T-cell (primary cell): Measurements from ENCODE around the gene CD1D. TPM values are rescaled to one million over a fixed set of nuclear protein-coding genes. Genes with fewer than 3 reads are reported as not detected.

Experiments used
- ATAC-seq, 4 experiments: fragments of 200-7000 bp in 3 of 4; fragments of 150-1000 bp in 1 of 4; cut with Tn5 transposase; replicated peaks in 1 of 4; 1 replicate in 3 of 4; 2 replicates in 1 of 4; pipeline ENCODE4 v1.10.0; 2021; ENCODE audit warnings: moderate library complexity in 3 of 4, mild to moderate bottlenecking in 2 of 4, moderate number of reproducible peaks in 1 of 4
- CTCF ChIA-PET, 2 donors: fragments of 300-600 bp; sonication (Branson Sonifier 250); formaldehyde crosslinking; loops; one replicate each; lab custom pipeline; 2022; ENCODE audit warnings: antibody characterized with exemption in 2 of 2; lab: Charles Lee
- POLR2A ChIA-PET, 2 donors: fragments of 300-600 bp; sonication (Branson Sonifier 250); formaldehyde crosslinking; loops; one replicate each; lab custom pipeline; 2022; ENCODE audit warnings: antibody characterized with exemption in 2 of 2; lab: Charles Lee
- DNase-seq, 35 experiments: peaks; one replicate each; pipeline versions ENCODE4 v3.0.0 to v3.0.0-alpha.2; 2013 to 2023
- H3K27ac ChIP-seq: one replicate; pipeline ENCODE4 v1.5.1; 2013; ENCODE audit warnings: low read length
- H3K27me3 ChIP-seq, 2 experiments: replicated peaks in 1 of 2; 1 replicate in 1 of 2; 2 replicates in 1 of 2; pipeline versions ENCODE4 v1.6.1 to v1.7.0; 2013; ENCODE audit warnings: low read length in 1 of 2, mixed read lengths in 1 of 2; ENCODE audit not compliant: control insufficient read depth in 2 of 2, insufficient read depth in 2 of 2; ENCODE audit errors: extremely low read depth in 1 of 2
- H3K36me3 ChIP-seq, 2 donors: 1 replicate in 1 of 2; 2 replicates in 1 of 2; pipeline versions ENCODE4 v1.6.1 to v1.7.0; 2013; ENCODE audit warnings: low read length in 1 of 2; ENCODE audit not compliant: control insufficient read depth in 2 of 2, insufficient read depth in 1 of 2; ENCODE audit errors: extremely low read depth in 1 of 2
- H3K4me1 ChIP-seq, 2 experiments: 1 replicate in 1 of 2; 2 replicates in 1 of 2; pipeline versions ENCODE4 v1.6.1 to v1.7.0; 2013; ENCODE audit warnings: low read length in 2 of 2, mixed read lengths in 1 of 2; ENCODE audit not compliant: insufficient read depth in 2 of 2, control insufficient read depth in 1 of 2; ENCODE audit errors: extremely low read depth in 1 of 2
- H3K4me3 ChIP-seq, 2 donors: 1 replicate in 1 of 2; 2 replicates in 1 of 2; pipeline versions ENCODE4 v1.5.1 to v1.7.0; 2013; ENCODE audit warnings: mild to moderate bottlenecking in 2 of 2, low read length in 1 of 2, moderate library complexity in 1 of 2; ENCODE audit not compliant: control insufficient read depth in 1 of 2; ENCODE audit errors: extremely low read depth in 1 of 2
- H3K9me3 ChIP-seq: 2 replicates; pipeline ENCODE4 v1.7.0; 2013
- H3K27ac Mint-ChIP-seq, 2 donors: one replicate each; pipeline ENCODE4 v1.8.0; 2020 to 2021; ENCODE audit warnings: mild to moderate bottlenecking in 2 of 2, mixed read lengths in 2 of 2
- H3K27me3 Mint-ChIP-seq, 2 donors: one replicate each; pipeline ENCODE4 v1.8.0; 2021 to 2022; ENCODE audit warnings: mixed read lengths in 2 of 2
- H3K36me3 Mint-ChIP-seq: one replicate; pipeline ENCODE4 v1.8.0; 2021; ENCODE audit warnings: mixed read lengths
- H3K4me1 Mint-ChIP-seq, 3 donors: one replicate each; pipeline ENCODE4 v1.8.0; 2020 to 2022; ENCODE audit warnings: mixed read lengths in 3 of 3, mild to moderate bottlenecking in 1 of 3
- H3K4me3 Mint-ChIP-seq, 3 donors: one replicate each; pipeline ENCODE4 v1.8.0; 2020 to 2022; ENCODE audit warnings: mild to moderate bottlenecking in 3 of 3, mixed read lengths in 3 of 3, moderate library complexity in 3 of 3
- H3K9me3 Mint-ChIP-seq, 3 donors: one replicate each; pipeline ENCODE4 v1.8.0; 2020 to 2022; ENCODE audit warnings: mixed read lengths in 3 of 3
- WGBS: methylation state at CpG from one replicate; pipeline ENCODE4 v1.1.5; 2013; ENCODE audit warnings: missing lambda C conversion rate; ENCODE audit not compliant: insufficient coverage; 5-methylcytosine and 5-hydroxymethylcytosine counted together
- total RNA-seq, 35 experiments: library from RNA in 6 of 35; stranded (reverse) in 6 of 35; fragments of 120-200 nt in 1 of 35; gene quantifications; one replicate each; pipeline versions ENCODE4 v1.2.1 to v1.2.4 and lab custom pipeline; 2013 to 2026

Gene CD1D
- total RNA-seq, 5 donors from 2014 or later (not counting 1 experiment from before 2014, with no cell fraction given) = 0.10 to 0.22 (median 0.20) TPM; not detected in 2

DNA sequence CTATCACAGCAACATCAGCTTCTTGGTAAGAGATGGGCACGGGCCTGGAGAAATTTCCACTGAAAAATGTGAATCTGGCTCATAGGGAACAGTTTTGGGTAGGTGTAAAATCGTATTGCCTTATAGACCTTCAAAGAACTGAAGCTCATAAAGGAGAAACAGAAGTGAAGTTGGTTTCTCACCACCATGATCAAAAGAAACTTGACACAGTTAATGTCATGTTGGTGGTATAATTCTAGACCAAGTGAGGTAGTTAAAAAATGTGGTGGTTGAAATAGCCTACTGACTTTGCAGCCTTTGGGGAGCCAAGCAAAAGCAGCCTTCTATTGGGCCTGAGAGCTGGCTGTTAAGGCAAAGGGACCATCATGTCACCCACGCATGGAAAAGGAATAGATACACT is 8.9 kb downstream of the CD1D start:
- H3K4me1 ChIP-seq = peaks cover 0 to 2% of the 10 kb centered on the region in 2 experiments
- no peak for DNase-seq
- H3K27me3 ChIP-seq = peaks cover 0 to 8% of the 10 kb centered on the region in 2 experiments
- H3K4me3 ChIP-seq = no peak overlapping the region
- no peak overlapping the region for H3K4me3 Mint-ChIP-seq
- H3K27me3 Mint-ChIP-seq = peaks cover 28 to 31% of the 10 kb centered on the region in 2 donors
- WGBS = no CpG with 5 or more reads among the region's 3 CpGs
- H3K27ac ChIP-seq = no peak overlapping the region
- no peak for ATAC-seq
- ChIA-PET POLR2A (no interaction called here), CTCF (no interaction called here)
- H3K36me3 ChIP-seq = no peaks in the 10 kb centered on the region
- no peaks in the 10 kb centered on the region for H3K36me3 Mint-ChIP-seq
- no peak overlapping the region for H3K27ac Mint-ChIP-seq
- peaks cover 0 to 3% (median 3%) of the 10 kb centered on the region in 3 donors for H3K9me3 Mint-ChIP-seq
- H3K9me3 ChIP-seq = no peaks in the 10 kb centered on the region
- H3K4me1 Mint-ChIP-seq = no peaks in the 10 kb centered on the region

DNA sequence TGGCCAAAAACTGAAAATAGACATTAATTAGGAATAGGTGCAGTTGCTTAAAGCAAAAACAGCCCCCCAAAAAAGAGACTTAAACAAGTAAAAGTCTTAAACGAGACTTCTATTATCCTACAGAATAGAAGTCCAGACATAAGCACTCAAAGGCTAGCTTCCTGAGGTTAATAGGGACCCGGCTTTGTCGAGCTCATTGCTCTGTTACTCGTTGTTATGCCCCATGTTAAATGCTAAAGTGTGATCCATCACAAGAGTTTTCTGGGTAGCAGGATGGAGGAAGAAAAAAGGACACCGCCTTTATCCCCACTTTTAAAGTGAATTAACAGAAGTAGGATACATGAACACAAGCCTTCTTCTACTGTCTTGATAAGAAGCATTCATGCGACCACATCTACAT is 10.6 kb downstream of the CD1D start:
- DNase-seq = no peak
- no peaks in the 10 kb centered on the region for H3K36me3 ChIP-seq
- peaks cover 0 to 8% of the 10 kb centered on the region in 2 experiments for H3K27me3 ChIP-seq
- Mint-ChIP-seq H3K4me3 (no peak overlapping the region), H3K27ac (no peak overlapping the region), H3K27me3 (peaks cover 31% of the 10 kb centered on the region in 2 donors), H3K4me1 (no peaks in the 10 kb centered on the region), H3K9me3 (peaks cover 0 to 3% (median 3%) of the 10 kb centered on the region in 3 donors), H3K36me3 (no peaks in the 10 kb centered on the region)
- H3K4me1 ChIP-seq = peaks cover 0 to 2% of the 10 kb centered on the region in 2 experiments
- H3K9me3 ChIP-seq = no peaks in the 10 kb centered on the region
- CTCF ChIA-PET = no interaction called here
- no peak for ATAC-seq
- no CpG with 5 or more reads among the region's 6 CpGs for WGBS
- H3K27ac ChIP-seq = no peak overlapping the region
- no peak overlapping the region for H3K4me3 ChIP-seq
- POLR2A ChIA-PET = no interaction called here

DNA sequence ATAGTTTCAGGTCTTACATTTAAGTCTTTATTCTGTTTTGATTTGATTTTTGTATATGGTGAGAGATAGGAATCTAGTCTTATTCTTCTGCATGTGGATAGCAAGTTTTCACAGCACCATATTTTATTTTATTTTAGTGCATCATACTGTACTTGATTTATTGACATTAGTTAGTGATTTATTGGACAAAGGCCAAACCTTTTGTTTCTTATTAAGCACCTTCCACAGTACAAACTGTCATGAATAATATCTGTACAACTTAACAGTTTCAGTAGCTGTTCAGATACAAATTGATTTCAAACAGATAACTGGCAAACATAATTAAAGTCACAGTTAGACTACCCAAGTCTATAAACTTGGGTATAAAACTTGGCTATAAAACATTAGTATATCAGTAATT is 15.8 kb downstream of the CD1D start:
- peaks cover 14 to 40% of the 10 kb centered on the region in 2 donors for H3K27me3 Mint-ChIP-seq
- Histone ChIP-seq H3K4me1 (peaks cover 0 to 2% of the 10 kb centered on the region in 2 experiments), H3K9me3 (no peaks in the 10 kb centered on the region), H3K27ac (no peak overlapping the region), H3K4me3 (no peak overlapping the region), H3K36me3 (no peaks in the 10 kb centered on the region), H3K27me3 (peaks cover 0 to 7% of the 10 kb centered on the region in 2 experiments)
- H3K9me3 Mint-ChIP-seq = peaks cover 0 to 3% (median 3%) of the 10 kb centered on the region in 3 donors
- DNase-seq = no peak
- no peaks in the 10 kb centered on the region for H3K36me3 Mint-ChIP-seq
- POLR2A ChIA-PET = no interaction called here
- CTCF ChIA-PET = no interaction called here
- no peak overlapping the region for H3K4me3 Mint-ChIP-seq
- no peak for ATAC-seq
- no peak overlapping the region for H3K27ac Mint-ChIP-seq
- H3K4me1 Mint-ChIP-seq = no peaks in the 10 kb centered on the region

DNA sequence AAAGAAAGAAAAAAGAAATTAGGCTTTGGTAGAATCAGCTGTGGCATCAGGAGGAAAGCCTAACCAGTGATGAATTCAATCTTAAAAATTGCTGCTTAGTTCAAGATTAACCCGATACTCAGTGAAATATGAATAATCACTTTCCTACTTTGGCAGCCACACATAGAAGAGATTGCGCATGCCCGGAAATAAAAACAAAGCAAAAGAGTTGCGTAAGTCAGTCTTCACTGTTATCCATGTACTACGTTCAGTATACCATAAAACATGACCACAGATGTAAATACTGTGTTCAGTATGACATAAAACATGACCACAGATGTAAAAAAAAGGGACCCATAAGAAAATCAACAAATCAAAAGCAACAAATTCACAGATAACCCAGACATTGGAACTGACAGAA is 19.2 kb downstream of the CD1D start:
- peaks cover 10 to 15% (median 13%) of the 10 kb centered on the region in 3 donors for H3K4me1 Mint-ChIP-seq
- H3K27me3 ChIP-seq = peaks cover 0 to 4% of the 10 kb centered on the region in 2 experiments
- no peaks in the 10 kb centered on the region for H3K9me3 ChIP-seq
- ATAC-seq = peak in 1 of 4 experiments; percentile 35
- ChIA-PET POLR2A (no interaction called here), CTCF (no interaction called here)
- H3K27ac Mint-ChIP-seq = no peak overlapping the region
- peak in 1 of 35 experiments; percentile 6 for DNase-seq
- peaks cover 3 to 6% of the 10 kb centered on the region in 2 experiments for H3K4me1 ChIP-seq
- H3K4me3 ChIP-seq = no peak overlapping the region
- H3K4me3 Mint-ChIP-seq = no peak overlapping the region
- no peaks in the 10 kb centered on the region for H3K36me3 Mint-ChIP-seq
- peaks cover 13 to 42% of the 10 kb centered on the region in 2 donors for H3K27me3 Mint-ChIP-seq
- no peaks in the 10 kb centered on the region for H3K9me3 Mint-ChIP-seq
- H3K36me3 ChIP-seq = no peaks in the 10 kb centered on the region
- WGBS = no CpG with 5 or more reads among the region's 5 CpGs
- H3K27ac ChIP-seq = no peak overlapping the region

DNA sequence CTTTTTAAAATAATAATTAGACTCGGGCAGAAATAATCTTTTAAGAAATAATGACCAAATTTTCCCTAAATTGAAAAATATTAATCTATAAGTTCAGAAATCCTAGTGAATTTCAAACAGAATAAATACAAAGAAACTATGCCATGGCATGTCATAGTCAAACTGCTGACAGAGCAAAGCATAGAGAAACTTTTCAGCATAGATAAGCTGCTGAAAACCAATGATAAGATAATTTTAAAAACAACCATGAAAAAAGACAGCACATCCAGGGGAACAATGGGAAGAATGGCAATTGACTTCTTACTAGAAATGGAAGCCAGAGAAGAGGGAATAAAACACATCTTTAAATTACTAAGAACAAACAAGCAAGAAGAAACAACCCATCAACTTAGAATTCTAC is 19.8 kb downstream of the CD1D start:
- ATAC-seq (no peak), DNase-seq (no peak)
- H3K4me3 Mint-ChIP-seq = no peak overlapping the region
- Histone ChIP-seq H3K9me3 (no peaks in the 10 kb centered on the region), H3K27ac (no peak overlapping the region), H3K36me3 (no peaks in the 10 kb centered on the region), H3K4me1 (peaks cover 3 to 6% of the 10 kb centered on the region in 2 experiments), H3K4me3 (peak overlapping the region in 1 of 2 donors; percentile 15), H3K27me3 (peaks cover 0 to 4% of the 10 kb centered on the region in 2 experiments)
- no peaks in the 10 kb centered on the region for H3K36me3 Mint-ChIP-seq
- no peak overlapping the region for H3K27ac Mint-ChIP-seq
- ChIA-PET POLR2A (no interaction called here), CTCF (no interaction called here)
- H3K4me1 Mint-ChIP-seq = peaks cover 10 to 16% (median 13%) of the 10 kb centered on the region in 3 donors
- H3K9me3 Mint-ChIP-seq = no peaks in the 10 kb centered on the region
- no CpG with 5 or more reads among the region's 1 CpG for WGBS
- peaks cover 17 to 47% of the 10 kb centered on the region in 2 donors for H3K27me3 Mint-ChIP-seq

DNA sequence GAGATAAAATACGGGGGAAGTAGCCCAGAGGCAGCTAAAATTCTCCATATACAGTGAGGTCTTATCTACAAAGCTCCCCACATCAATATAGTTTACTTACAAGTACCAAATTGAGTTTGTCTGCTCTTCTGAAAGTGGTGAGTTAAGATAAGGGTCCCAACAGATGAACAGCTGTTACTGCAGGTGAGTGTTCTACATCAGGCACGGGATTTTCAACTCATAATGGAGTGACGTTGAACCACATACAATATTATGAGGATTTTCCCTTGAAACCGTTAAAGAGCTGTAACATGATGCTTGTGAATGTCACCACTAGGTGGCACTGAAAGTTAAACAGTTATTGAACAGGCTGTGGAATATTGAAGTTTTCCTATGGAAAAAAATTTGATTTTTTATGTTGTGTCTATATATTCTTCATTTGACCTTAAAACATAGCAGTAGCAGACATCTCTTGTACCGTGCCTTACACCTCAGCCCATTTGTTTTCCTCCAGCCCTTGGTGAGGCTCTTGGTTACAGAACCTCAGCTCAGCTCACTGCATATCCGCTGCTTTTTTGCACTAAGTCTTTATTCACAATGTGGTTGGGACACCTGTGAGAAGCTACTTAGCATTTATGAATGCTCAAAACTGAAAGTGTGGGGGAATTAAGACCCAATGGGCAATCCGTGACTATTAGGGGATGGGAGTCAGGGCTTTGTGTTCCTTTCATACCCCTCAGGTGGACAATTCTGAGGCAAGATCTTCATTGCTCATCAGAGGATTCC is 23.2 kb downstream of the CD1D start:
- POLR2A ChIA-PET = interaction anchor here in 1 of 2 donors (0.5 kb wide), 1 partner anchor 603 kb away, joined by 5 read pairs; no protein-coding TSS in a partner anchor
- ATAC-seq (peak in 3 of 4 experiments; percentile 65 to 75 (median 71)), DNase-seq (peak in 3 of 35 experiments; percentile 5 to 70 (median 16))
- peaks cover 0 to under 1% of the 10 kb centered on the region in 2 experiments for H3K27me3 ChIP-seq
- Mint-ChIP-seq H3K27ac (no peak overlapping the region), H3K4me3 (no peak overlapping the region), H3K27me3 (peaks cover 18 to 29% of the 10 kb centered on the region in 2 donors), H3K9me3 (no peaks in the 10 kb centered on the region), H3K36me3 (no peaks in the 10 kb centered on the region), H3K4me1 (peaks cover 10 to 16% (median 13%) of the 10 kb centered on the region in 3 donors)
- WGBS = 7% methylated on average over 2 of the region's 7 CpGs
- CTCF ChIA-PET = interaction anchor here (0.5 to 2.8 kb wide), 19 partner anchors 9 to 1011 kb away, joined by 3 to 27 read pairs (median 4); no protein-coding TSS in a partner anchor
- H3K9me3 ChIP-seq = no peaks in the 10 kb centered on the region
- H3K4me3 ChIP-seq = peak overlapping the region in 1 of 2 donors; percentile 32
- H3K36me3 ChIP-seq = no peaks in the 10 kb centered on the region
- H3K27ac ChIP-seq = no peak overlapping the region
- peaks cover 3 to 6% of the 10 kb centered on the region in 2 experiments for H3K4me1 ChIP-seq
